Peyer's patch (tissue), 4 donors: Measurements from ENCODE around the gene NOL8.

Experiments
- CTCF ChIP-seq, 6 experiments: fragments of 450-650 bp in 4 of 6; fragments of 200-600 bp in 2 of 6; sonication (generic) in 1 of 6; IDR thresholded peaks; one replicate each; pipeline ENCODE4 v1.5.1; 2017 to 2019; ENCODE audit warnings: antibody characterized with exemption in 6 of 6, mild to moderate bottlenecking in 3 of 6, moderate library complexity in 1 of 6
- POLR2A ChIP-seq, 2 donors: fragments of 450-650 bp; IDR thresholded peaks; one replicate each; pipeline ENCODE4 v1.5.1; 2017; ENCODE audit warnings: antibody characterized with exemption in 2 of 2, mild to moderate bottlenecking in 2 of 2, moderate library complexity in 2 of 2

DNA sequence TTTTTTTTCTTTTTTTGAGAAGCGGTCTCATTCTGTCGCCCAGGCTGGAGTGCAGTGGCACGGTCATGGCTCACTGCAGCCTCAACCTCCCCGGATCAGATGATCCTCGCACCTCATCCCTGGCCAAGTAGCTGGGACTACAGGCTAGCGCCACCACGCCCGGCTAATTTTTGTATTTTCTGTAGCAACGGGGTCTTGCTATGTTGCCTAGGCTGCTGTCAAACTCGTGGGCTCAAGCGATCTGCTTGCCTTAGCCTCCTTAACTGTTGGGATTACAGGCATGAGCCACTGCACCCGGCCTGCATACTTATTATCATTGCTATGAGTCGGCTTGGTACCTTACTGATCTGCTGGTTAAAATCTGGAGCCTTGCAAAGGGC lies 30.9 kb downstream of the NOL8 start:
- TF ChIP-seq CTCF (IDR thresholded peaks at IDR 0.05), result no peak
- no peak for TF ChIP-seq POLR2A (IDR thresholded peaks at IDR 0.05)
